Suprapubic skin (tissue), 4 donors: ENCODE results near the gene FOXJ1.

ENCODE experiments used
- CTCF ChIP-seq, 2 donors: fragments of 200-600 bp in 1 of 2; fragments of 450-650 bp in 1 of 2; sonication (generic) in 1 of 2; IDR thresholded peaks; one replicate each; pipeline ENCODE4 v1.5.1; 2016 to 2019; ENCODE audit warnings: antibody characterized with exemption in 2 of 2, mild to moderate bottlenecking in 1 of 2, moderate library complexity in 1 of 2
- EP300 ChIP-seq: sonication (generic); formaldehyde crosslinking; IDR thresholded peaks from one replicate; pipeline ENCODE4 v1.6.1; 2017; ENCODE audit warnings: antibody characterized with exemption
- POLR2A ChIP-seq, 2 donors: fragments of 450-650 bp; IDR thresholded peaks; one replicate each; pipeline ENCODE4 v1.6.1; 2017; ENCODE audit warnings: antibody characterized with exemption in 2 of 2, mild to moderate bottlenecking in 2 of 2, moderate library complexity in 2 of 2
- POLR2AphosphoS5 ChIP-seq, 3 donors: sonication (generic); formaldehyde crosslinking; IDR thresholded peaks; one replicate each; pipeline ENCODE4 v1.6.1; 2017; ENCODE audit warnings: antibody characterized with exemption in 3 of 3

- TF ChIP-seq CTCF (IDR thresholded peaks at IDR 0.05) = no peak
- no peak for TF ChIP-seq POLR2A (IDR thresholded peaks at IDR 0.05)
- no peak for TF ChIP-seq EP300
- TF ChIP-seq POLR2AphosphoS5 (IDR thresholded peaks at IDR 0.05) = no peak
Measured at GRCh38 chr17:76163919-76164318, 22.9 kb upstream of the FOXJ1 start.
